ENCODE data around the gene AKR7A2. TPM values are rescaled to one million over a fixed set of nuclear protein-coding genes. Genes with fewer than 3 reads are reported as not detected.

The AKR7A2 gene
- 53.7 TPM for total RNA-seq

- Histone ChIP-seq H3K27ac (peak within 1 kb of the TSS; percentile 83 to 93), H3K4me1 (peaks cover 0 to 13% of the 10 kb centered on the region in 2 donors), H3K9me3 (no peaks in the 10 kb centered on the region), H3K4me3 (peak within 1 kb of the TSS; percentile 71 to 96), H3K27me3 (no peaks in the 10 kb centered on the region), H3K36me3 (peaks cover 12 to 13% of the 10 kb centered on the region in 2 donors)
- intact Hi-C loops (cut with DNase I): loop anchor here (1.0 to 10.0 kb wide), 5 partner anchors 77 to 387 kb away; partner anchors contain the start of genes CAPZB and NBL1
- peak; percentile 78 to 96 for DNase-seq (ENCODE audit: low spot score in 2 of 2)
- TF ChIP-seq CTCF (IDR thresholded peaks at IDR 0.05): no peak
These were observed at the start of gene AKR7A2, which contains the start of gene SLC66A1 for GRCh38 chr1:19311931-19312781. Gene AKR7A2, minus strand, starts transcription at chr1:19312144. Its CDS starts 20 bp downstream, at chr1:19312124. Gene SLC66A1, plus strand, starts transcription at chr1:19312326. Its CDS starts 5,352 bp downstream, at chr1:19317678.

GRCh38 chr1:19360843-19361610, 49.1 kb upstream of the AKR7A2 start:
- no peak overlapping the region for H3K27ac ChIP-seq
- H3K4me1 ChIP-seq: peaks cover 0 to 3% of the 10 kb centered on the region in 2 donors
- intact Hi-C loops (cut with DNase I): no loop called here
- no peaks in the 10 kb centered on the region for H3K27me3 ChIP-seq
- no peak for DNase-seq (ENCODE audit: low spot score in 2 of 2)
- no peak overlapping the region for H3K4me3 ChIP-seq
- TF ChIP-seq CTCF (IDR thresholded peaks at IDR 0.05): no peak
- peaks cover 9 to 19% of the 10 kb centered on the region in 2 donors for H3K36me3 ChIP-seq
- no peaks in the 10 kb centered on the region for H3K9me3 ChIP-seq

GRCh38 chr1:19360432-19360831, 48.5 kb upstream of the AKR7A2 start:
- DNase-seq (ENCODE audit: low spot score in 2 of 2): no peak
- H3K27me3 ChIP-seq: no peaks in the 10 kb centered on the region
- intact Hi-C loops (cut with DNase I): no loop called here
- H3K27ac ChIP-seq: no peak overlapping the region
- no peaks in the 10 kb centered on the region for H3K9me3 ChIP-seq
- peaks cover 15 to 25% of the 10 kb centered on the region in 2 donors for H3K36me3 ChIP-seq
- no peak for TF ChIP-seq CTCF (IDR thresholded peaks at IDR 0.05)
- H3K4me1 ChIP-seq: peaks cover 0 to 3% of the 10 kb centered on the region in 2 donors
- no peak overlapping the region for H3K4me3 ChIP-seq

- no peaks in the 10 kb centered on the region for H3K27me3 ChIP-seq
- peaks cover 19 to 26% of the 10 kb centered on the region in 2 donors for H3K36me3 ChIP-seq
- no peak for TF ChIP-seq CTCF (IDR thresholded peaks at IDR 0.05)
- H3K4me3 ChIP-seq: no peak overlapping the region
- H3K27ac ChIP-seq: no peak overlapping the region
- no peak for DNase-seq (ENCODE audit: low spot score in 2 of 2)
- H3K4me1 ChIP-seq: peaks cover 0 to 3% of the 10 kb centered on the region in 2 donors
- intact Hi-C loops (cut with DNase I): no loop called here
- H3K9me3 ChIP-seq: no peaks in the 10 kb centered on the region
These were observed 48.1 kb upstream of the AKR7A2 start for GRCh38 chr1:19360016-19360415.

GRCh38 chr1:19359357-19359756, 47.4 kb upstream of the AKR7A2 start:
- H3K9me3 ChIP-seq: no peaks in the 10 kb centered on the region
- H3K4me3 ChIP-seq: no peak overlapping the region
- peaks cover 0 to 3% of the 10 kb centered on the region in 2 donors for H3K4me1 ChIP-seq
- peaks cover 25 to 31% of the 10 kb centered on the region in 2 donors for H3K36me3 ChIP-seq
- no peak for TF ChIP-seq CTCF (IDR thresholded peaks at IDR 0.05)
- no peak overlapping the region for H3K27ac ChIP-seq
- no peak for DNase-seq (ENCODE audit: low spot score in 2 of 2)
- intact Hi-C loops (cut with DNase I): no loop called here
- H3K27me3 ChIP-seq: no peaks in the 10 kb centered on the region

Data from ascending aorta (tissue), 2 donors.